HG02943 (cell line): Measurements from ENCODE around the gene TREH.

ENCODE experiments used
- ATAC-seq: cut with Tn5 transposase; IDR thresholded peaks from one replicate; pipeline ENCODE4 v1.9.1; 2021; ENCODE audit warnings: mild to moderate bottlenecking, low read depth, moderate library complexity; ENCODE audit not compliant: unreplicated experiment

TREH gene

GRCh38 chr11:118670063-118670462 lies 9.4 kb downstream of the TREH start:
- ATAC-seq: no peak

GRCh38 chr11:118666371-118666770 lies 13.1 kb downstream of the TREH start:
- ATAC-seq: no peak

- no peak for ATAC-seq
These were observed 15.5 kb downstream of the TREH start for GRCh38 chr11:118663902-118664301.

- ATAC-seq: no peak
These were observed 16.1 kb downstream of the TREH start for GRCh38 chr11:118663381-118663780.

GRCh38 chr11:118662401-118663271 lies 16.8 kb downstream of the TREH start:
- no peak for ATAC-seq

GRCh38 chr11:118661425-118662301 lies 17.8 kb downstream of the TREH start:
- no peak for ATAC-seq

GRCh38 chr11:118660681-118661424 lies 18.6 kb downstream of the TREH start:
- ATAC-seq: no peak

GRCh38 chr11:118659953-118660680 lies 19.3 kb downstream of the TREH start:
- no peak for ATAC-seq

- ATAC-seq: no peak
These were observed 20.0 kb downstream of the TREH start for GRCh38 chr11:118659314-118659952.

- no peak for ATAC-seq
These were observed 20.8 kb downstream of the TREH start for GRCh38 chr11:118658429-118659313.

- ATAC-seq: no peak
These were observed 21.6 kb downstream of the TREH start for GRCh38 chr11:118657709-118658428.

GRCh38 chr11:118657238-118657637 lies 22.2 kb downstream of the TREH start:
- ATAC-seq: no peak

GRCh38 chr11:118656563-118657165 lies 22.8 kb downstream of the TREH start:
- no peak for ATAC-seq

- ATAC-seq: no peak
These were observed 23.8 kb downstream of the TREH start for GRCh38 chr11:118655486-118656190.

GRCh38 chr11:118653684-118654390 lies 25.6 kb downstream of the TREH start:
- ATAC-seq: no peak

- no peak for ATAC-seq
These were observed 26.7 kb downstream of the TREH start for GRCh38 chr11:118652681-118653181.
